ENCODE measurements around the gene KLK7.

Gene KLK7

DNA sequence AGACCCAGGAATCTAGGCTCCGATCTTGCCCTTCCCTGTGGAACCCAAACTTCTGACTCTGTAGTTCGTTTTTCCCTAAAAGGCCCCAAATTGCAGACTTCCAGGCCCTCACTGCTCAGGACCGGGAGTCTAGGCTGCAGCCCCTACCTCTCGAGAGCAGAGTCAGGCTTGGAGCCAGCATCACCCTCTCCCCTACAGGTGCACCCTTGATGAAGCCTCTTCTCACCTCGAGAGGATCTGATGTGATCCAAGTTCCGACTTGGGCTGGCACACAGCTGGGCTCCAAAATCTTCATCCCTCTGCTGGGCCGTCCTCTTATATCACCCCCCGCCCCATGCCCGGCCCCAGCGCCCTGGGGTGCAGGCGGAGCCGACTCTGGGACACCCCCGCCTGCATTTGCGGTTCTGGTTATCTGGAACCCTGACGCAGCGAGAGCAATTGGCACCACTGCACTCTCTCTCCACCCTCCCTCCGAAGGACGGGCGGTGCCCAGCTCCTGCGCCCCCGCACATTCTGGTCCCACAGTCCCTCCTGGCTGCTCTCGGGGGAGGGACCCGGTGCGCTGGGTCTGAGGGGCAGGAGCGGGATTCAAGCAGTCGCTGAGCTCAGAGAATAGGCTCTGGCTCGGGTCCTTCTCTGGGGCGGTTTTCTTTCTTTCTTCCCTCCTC is at the start of gene KLK7:
TSS of gene KLK7 (minus strand) at position 293 of the 668 bp plus-strand sequence. CDS start 1,518 bp downstream, outside the sequence.
- no peak for DNase-seq

DNA sequence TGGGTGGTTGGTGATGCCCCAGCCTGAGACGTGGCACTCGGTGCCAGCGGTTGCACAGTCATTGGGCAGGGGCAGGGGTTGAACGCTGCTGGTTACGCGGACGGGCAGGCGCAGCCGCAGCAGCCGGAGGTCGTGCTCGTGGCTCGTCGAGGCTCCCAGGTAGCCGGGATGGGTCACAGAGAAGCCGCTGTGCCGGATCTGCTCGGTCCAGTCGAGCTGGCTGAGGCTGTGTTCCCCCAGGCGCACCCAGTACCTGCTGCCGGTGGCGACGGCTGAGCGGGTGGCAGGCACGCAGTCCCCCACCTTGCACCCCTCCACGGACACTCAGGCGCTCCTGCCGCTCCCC is 48.1 kb upstream of the KLK7 start:
- DNase-seq = no peak

DNA sequence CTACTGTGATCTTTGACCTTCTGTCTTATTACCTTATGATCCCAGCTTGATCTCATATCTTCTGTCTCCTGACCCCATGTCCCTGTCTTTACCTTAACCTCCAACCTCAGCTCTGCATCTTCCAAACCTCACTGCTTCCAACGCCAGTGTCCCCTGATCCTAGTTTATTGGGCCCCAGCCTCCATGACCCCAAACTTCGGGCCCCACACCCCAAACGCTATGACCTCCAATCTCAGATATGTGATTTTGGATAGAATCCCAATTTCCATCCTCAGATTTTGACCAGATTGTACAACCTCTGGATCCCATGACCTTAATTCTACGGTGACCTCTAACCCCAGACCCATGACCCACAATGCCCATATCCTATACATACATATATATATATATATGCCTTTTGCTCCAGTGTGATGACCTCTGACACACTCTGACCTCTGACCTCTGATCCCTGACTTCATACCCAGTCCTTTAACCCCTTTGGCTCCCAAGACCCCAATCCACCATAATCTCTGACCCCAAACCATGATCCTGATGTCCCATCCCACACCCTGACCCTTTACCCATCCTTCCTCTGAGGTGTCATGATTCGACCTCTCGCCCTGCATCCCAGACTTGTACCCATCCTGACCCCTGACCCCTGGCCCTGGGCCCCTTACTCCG is 47.6 kb upstream of the KLK7 start:
- DNase-seq = no peak

DNA sequence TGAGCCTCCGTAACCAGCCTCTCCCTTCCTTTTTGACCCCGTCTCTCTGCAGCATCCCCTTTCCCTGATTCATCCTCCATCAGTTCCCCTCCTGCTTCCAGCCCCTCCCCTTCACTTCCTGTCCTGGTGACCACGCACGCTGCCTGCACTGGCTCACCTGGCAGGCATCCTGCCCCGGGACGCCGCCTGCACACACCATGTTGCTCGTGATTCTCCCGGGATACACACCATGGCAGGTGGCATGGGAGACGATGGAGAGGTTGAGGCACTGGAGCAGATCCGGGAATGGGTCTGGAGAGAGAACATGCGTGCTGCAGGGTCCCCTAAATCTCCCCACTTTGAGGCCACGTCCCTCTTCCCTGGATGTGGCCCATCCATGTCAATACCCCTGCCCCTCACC is 46.9 kb upstream of the KLK7 start:
- DNase-seq = no peak

DNA sequence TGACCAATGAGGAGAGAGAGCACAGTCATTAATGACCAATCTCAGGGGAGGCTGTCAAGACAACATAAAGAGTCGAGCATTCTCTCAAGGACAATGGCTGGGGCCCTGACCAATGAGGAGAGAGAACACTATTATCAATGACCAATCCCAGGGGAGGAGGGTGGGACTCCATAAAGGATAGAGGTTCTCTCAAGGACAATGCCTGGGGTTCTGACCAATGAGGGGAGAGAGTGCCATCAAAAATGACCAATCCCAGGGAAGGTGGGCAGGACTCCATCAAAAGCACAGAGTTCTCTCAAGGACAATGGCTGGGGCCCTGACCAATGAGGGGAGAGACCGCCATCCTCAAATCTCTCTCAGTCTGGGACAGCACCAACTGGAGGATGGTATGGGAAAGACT is 46.0 kb upstream of the KLK7 start:
- no peak for DNase-seq

DNA sequence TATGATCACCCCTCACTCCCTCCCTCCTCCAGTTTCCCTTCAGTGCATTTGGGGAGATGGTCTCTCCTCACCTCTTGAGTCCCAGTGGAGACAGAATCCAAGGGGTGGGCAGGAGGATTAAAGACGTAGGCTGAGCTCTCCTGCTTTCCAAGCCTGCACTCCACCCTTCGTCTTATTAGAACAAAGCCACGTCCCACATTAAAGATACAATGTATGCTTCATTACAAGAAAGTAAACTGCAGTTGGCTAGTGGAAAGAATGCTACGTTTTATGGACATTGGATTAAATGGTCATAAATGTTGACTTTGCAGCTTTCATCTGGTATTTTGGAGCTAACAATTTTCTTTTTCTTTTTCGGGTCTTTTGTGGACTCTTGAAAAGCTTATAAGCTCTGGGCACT is 44.2 kb upstream of the KLK7 start:
- DNase-seq = no peak

DNA sequence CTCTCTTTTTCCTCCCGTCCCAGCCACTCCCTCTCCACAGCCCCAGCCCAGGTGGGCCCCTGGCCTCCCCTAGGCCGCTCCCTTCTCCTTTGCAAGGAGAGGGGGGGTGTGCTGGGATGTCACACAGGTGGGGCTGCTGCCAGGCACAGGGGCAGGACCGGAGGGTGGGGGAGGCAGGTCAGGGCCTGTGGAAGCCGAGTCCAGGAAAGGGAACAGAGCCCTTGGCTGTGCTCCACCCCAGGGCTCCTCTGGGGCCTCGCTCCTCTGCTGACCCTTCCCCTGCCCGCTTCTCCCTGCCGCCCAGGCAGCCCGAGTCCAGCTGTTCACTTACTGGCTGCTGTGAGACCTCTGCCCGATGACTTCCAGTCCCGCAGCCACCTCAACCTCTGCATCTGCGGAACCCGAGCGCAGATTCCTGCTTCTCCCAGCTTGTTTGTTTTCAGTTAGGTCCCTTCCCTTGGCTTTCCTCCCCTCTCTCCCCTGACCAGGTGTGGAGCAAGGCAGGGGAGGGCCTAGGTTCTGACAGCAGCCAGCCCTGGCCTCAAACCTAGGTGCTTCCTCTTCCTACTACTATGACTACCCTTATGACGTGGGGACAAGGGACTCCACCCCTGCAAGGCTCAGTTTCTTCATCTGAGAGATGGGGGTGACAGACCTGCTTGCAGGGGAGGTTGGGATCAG is 43.5 kb upstream of the KLK7 start:
- DNase-seq = no peak

DNA sequence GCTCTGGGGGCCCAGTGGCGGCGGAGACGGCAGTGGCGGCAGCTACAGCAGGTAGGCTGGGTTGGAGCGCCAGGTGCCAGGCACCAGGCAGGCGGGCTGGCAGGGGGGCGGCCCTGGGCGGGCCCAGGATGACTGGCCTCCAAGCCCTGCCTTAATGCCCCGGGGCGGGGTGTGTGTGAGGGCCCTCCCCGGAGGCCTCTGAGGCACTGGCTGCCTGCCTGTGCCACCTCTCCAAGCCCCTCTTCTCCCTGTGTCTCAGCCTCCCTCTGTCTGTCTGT is 42.8 kb upstream of the KLK7 start, which contains the start of gene KLK11:
TSS of gene KLK11 (minus strand) at position 63 of the 278 bp plus-strand sequence. CDS start 985 bp downstream, outside the sequence.
- DNase-seq = no peak

DNA sequence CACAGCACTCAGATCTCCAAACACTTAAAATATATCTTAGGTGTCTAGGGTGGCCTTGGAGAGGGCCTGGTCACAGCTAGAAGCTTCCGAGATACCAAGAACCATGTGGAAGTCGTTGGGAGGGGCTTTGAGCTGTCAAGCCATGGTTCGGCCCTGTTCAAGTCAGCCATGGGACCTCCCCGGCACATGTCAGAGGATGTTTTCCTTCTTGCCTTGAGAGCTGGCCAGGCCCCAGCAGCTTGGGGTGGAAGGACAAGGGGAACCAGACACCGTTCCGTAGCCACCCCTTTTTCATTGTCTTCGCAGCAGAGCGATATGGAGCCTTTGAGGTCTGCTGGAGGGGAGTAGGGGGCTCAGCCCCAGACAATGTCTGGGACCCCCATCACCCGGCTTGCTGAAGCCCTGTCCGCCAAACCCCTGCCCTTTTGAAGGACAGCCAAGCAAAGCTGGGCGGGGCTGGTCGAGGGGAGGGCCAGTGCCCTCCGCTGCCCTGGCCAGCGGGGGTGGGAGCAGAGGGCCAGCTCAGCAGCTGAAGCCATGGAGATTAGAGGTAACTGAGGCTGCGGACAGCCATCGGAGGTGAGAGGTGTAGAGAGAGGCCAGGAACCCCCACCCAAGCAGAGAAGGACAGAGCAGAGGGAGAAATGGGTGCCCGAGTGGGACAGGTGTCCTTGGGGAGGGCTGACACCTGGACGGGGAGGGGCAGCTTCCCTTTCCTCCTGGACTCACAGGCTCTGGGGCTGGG is 42.3 kb upstream of the KLK7 start:
- no peak for DNase-seq

DNA sequence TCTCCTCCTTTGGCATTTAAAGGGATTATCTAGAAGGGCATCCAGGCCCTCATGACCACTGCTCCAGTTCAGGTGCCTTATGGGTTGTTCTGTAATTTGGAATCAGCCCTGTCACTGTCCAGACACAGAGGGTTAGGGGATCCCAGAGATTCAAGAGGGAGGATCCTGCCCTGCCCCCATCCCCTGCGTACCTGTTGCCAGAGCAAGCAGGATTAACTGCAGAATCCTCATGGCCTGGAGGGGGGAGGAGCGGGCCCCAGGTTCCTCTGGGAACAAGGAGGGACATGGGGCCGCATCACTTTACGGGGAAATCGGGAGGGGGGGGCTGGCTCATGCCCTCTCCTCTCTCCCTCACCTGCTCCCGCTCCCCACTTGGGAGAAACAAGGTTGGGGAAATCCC is 41.7 kb upstream of the KLK7 start:
- no peak for DNase-seq

DNA sequence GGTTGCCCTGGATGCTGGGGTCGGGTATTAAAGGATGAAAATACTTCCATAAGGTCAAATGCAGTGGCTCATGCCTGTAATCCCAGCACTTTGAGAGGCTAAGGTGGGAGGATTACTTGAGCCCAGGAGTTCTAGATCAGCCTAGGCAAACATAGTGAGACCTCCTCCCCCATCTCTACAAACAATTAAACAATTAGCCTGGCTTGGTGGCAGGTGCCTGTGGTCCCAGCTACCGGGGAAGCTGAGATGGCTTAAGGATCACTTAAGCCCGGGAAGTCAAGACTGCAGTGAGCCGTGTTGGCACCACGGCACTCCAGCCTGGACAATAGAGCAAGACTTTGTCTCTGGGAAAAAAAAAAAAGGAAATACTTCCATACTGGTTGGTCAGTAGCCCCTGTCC is 41.2 kb upstream of the KLK7 start:
- DNase-seq = no peak

DNA sequence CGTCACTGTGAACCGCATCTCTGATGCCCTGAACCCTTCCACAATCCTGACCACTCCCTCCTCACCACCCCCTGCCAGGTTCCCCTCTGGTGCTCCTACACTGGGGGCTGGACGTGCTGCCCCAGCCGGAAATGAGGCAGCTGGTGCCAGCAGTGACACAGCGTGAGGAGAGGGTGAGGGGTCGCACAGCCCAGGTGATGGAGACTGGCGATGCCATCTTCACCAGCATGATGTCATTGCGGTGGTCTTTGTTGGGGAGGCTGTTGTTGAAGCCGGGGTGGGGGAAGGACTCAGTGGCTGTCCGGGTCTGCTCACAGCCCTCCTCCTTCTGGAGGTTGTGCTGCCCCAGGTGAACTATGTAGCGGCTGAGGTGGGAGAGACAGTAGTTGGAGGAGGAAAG is 40.2 kb upstream of the KLK7 start:
- DNase-seq = no peak

DNA sequence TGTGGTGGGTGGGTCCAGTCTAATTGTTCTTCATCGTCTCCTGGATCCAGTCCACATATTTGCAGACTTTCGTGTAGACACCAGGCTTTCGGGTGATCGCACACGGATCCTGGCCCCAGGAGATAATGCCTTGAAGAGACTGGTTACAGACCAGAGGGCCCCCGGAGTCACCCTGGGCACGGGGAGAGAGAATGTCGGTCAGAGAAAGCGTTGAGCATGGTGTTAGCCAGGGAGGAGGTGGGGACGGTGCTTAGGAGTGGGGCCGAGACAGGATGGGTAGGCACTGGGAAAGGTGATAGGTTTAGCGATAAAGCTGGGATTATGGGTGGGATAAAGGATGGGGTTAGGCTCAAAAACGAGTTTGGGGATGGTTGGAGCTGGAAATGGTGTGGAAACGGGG is 38.8 kb upstream of the KLK7 start:
- no peak for DNase-seq

DNA sequence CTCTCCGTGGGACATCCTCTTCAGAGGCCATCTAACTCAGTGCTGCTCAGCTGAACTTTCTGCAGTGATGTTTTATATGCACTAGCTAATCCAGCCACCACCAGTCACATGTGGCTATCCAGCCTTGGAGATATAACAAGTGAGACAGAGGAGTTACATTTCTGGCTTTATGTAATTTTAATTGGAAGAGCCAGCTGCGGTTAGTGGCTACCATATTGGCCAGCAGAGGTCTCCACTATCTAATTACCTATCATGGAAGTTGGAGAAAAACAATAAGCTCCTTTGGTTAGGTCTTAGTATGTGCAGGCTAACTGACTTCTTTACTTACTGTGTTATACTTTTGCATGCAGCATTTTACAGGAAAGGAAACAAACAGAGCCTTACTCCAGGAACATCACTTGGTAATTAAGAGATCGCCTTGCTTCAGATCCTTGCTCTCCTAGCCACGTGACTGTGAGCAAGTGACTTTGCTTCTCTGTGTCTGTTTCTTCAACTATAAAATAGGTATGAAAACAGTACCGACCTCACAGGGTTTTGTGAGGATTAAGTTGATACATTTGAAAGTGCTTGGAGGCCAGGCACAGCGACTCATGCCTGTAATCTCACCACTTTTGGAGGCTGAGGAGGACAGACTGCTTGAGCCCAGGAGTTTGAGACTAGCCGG is 37.4 kb upstream of the KLK7 start:
- DNase-seq = no peak

DNA sequence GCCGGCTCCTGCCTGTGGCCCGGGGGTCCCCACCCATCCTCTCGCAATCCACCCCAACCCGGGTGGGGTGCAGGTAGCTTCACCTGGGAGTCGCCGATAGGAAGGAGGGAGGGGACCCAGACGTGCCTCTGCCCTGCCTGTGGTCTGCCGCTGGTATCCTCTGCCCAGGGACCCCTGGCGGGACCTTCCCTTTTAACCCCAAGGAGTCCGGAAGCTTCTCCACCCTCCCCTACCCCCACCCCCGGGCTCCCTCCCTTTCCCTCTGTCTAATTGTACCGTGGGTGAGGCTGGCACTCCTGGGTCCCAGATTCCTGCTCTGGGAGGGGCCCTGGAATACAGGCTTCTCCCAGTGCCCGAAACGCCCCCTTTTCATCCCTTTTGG is 35.8 kb upstream of the KLK7 start, which contains the start of gene KLK10:
TSS of gene KLK10 (minus strand) at position 166 of the 382 bp plus-strand sequence. CDS start 579 bp downstream, outside the sequence.
- DNase-seq = no peak

DNA sequence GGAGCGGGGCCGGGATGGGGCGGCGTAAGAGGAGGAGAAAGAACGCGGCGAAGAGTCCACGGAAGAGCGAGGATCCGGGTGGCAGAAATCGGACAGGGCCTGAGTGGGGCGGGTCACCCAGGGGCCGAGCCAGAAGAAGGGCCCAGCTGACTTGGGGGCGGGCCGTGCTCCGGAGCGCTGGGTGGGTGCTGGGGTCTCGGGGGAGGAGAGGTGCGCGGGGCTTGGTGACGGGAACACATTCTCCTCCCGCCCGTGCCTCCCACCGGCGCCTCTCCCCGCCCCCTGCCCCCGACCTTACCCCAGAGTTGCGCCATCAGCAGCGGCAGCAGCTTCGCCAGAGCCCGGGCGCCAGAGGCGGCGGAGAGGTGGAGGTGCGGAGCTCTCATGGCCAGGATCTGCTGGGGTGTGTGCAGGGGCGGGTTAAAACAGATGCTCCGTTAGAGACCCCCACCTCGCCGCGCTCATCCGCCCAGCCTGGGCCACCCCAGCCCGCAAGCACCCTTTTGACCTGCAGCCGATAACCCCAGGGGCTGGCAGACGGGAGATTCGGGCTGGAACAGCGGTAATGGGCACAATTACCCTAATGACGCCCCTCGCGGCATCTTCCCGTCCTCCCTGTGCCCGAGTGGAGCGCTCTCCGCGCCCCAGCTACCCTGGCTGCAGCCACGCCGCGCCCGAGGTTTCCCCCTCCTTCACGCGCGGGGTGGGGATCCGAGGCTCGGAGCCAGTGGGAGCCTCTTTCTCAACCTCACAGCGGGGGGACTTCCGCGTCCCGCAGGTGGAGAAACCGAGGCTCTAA is 35.2 kb upstream of the KLK7 start:
- no peak for DNase-seq

DNA sequence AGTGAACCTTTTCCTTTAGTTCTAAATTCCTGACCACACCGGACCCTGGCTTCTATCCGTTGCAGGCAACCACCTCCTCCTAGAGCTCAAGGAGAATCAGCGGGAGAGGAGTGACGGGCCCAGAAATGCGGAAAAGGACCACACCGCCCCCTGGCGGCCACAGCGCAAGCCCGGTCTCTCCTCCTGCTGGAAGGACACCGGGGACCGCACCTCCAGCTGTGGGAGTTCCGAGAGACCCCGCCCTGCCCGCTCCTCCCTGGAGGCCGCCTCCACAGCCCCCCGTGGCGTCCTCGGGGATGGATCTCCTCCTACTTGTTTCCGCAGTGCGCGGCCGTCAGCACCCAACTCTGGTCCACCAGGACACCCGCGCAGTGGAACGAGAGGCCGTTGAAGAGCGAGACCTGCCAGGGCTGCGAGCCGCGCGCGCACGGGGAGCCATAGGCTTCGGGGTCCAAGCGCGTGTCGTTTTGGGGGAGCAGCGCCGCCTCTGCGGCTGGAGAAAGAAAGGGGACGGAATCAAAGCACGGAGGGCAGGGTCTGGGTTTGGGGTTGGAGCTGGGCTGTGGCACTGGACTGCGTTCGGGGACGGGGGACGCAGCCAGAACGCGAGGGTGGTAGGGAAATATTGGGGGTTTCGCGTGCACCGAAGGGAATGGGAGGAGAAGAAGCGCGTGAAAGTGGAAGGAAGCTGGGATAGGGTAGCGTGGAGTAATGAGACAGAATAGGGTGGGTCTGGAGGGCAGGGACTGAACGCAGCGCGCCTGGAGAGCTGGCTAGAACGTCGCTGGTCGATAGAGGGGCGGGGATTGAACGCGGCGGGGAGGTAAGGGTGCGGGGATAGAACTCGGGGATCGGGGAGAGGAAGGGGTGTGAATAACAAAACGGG is 33.3 kb upstream of the KLK7 start:
- DNase-seq = no peak

DNA sequence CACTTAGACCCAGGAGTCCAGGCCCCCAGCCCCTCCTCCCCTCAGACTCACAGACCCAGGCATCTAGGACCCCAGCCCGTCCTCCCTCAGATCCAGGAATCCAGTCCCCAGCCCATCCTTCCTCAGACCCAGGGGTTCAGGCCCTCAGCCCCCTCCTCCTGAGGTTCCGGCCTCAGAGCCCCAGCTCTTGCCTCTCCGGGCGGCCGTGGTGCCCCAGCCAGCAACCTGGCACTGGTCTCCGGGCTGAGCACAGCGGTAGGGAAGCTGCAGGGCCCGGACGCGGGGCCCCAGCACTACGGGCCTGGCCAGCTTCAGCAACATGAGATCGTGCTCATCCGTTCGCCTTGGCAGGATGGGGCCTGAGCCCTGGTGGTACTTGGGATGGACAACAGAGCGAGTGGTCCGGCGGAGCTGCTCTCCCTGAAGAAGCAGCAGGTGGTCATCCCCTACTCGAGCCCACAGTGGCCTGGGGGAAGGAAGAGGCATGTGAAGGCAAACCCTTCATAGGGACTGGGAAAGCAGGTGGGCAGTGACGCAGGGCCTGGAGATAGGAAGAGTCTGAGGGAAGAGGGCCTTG is 32.1 kb upstream of the KLK7 start:
- no peak for DNase-seq

DNA sequence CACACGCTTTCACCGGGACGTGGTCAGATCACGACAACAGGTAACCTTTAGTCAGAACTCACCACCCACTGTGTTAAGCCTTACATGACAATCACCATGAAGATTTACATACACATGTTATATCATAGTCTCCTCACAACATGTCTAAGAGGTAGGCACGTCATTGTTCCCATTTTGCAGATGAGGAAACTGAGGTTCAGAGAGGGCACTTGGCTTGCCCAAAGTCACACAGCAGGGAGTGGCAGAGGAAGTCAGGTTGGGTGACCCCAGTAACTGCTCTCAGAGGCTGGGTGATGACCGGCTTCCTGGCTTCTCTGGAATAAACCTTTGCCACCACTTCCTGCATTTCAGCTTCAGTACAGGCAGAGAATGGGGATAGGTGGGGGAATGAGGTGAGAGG is 30.5 kb upstream of the KLK7 start:
- no peak for DNase-seq

DNA sequence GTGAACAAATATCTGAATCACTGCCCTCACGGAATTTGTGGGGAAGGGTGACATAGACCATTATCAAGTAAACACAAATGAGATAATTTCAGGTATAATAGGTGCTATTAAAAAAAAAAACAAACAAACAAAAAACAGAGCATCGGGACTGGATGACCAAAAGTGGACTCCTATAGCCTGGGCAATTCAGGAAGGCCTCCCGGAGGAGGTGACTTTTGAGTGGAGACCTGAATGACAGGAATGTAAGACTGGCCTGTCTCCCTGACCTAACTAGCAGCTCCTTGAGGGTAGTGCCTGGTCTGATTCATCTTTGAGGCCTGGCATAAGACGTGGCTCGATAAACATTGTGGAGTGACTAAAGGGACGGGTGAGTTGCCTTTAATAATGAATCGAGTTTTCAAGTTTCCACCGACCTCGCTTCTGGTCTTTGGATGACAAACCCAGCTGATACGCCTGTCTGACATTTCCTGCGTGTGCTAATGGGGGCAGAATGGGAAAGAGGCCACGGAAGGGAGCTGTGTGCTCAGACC is 29.0 kb upstream of the KLK7 start:
- DNase-seq = no peak

Data from NCI-H1417 treated with DMSO at 0.1 percent for 48 hours (cell line).